OCI-LY7 (cell line): ENCODE measurements around the gene MMAA. TPM values are rescaled to one million over a fixed set of nuclear protein-coding genes. Genes with fewer than 3 reads are reported as not detected.

Source experiments
- BruUV-seq: library from RNA; stranded (reverse); fragments of 400-500 nt; replicated peaks from 2 replicates; lab custom pipeline; 2021; lab: Mats Ljungman, UMichigan
- CTCF ChIA-PET: fragments of 300-600 bp; sonication (Branson Sonifier 250); formaldehyde crosslinking; loops from one replicate; lab custom pipeline; 2022; ENCODE audit warnings: antibody characterized with exemption; ENCODE audit not compliant: unreplicated experiment; lab: Charles Lee
- POLR2A ChIA-PET: fragments of 300-600 bp; sonication (Branson Sonifier 250); formaldehyde crosslinking; loops from one replicate; lab custom pipeline; 2022; ENCODE audit warnings: antibody characterized with exemption; lab: Charles Lee
- DNase-seq: peaks from one replicate; pipeline ENCODE4 v3.0.0-alpha.2; 2015; ENCODE audit warnings: low spot score
- H2AFZ ChIP-seq: fragments of 200-600 bp; sonication (generic), shearing (Covaris generic); 2 replicates; pipeline ENCODE4 v1.6.1; 2014; ENCODE audit warnings: mild to moderate bottlenecking, antibody characterized with exemption, low read length, moderate library complexity
- H3K27ac ChIP-seq: fragments of 200-600 bp; sonication (generic); 2 replicates; pipeline ENCODE4 v1.5.1; 2014; ENCODE audit warnings: mixed run types, low read depth, mild to moderate bottlenecking, moderate library complexity, low read length, inconsistent platforms; ENCODE audit not compliant: poor library complexity, severe bottlenecking
- H3K36me3 ChIP-seq: fragments of 200-600 bp; sonication (generic); 2 replicates; pipeline ENCODE4 v1.6.1; 2014; ENCODE audit warnings: mild to moderate bottlenecking, antibody characterized with exemption, low read length, moderate library complexity, mixed read lengths; ENCODE audit not compliant: insufficient read depth
- H3K4me1 ChIP-seq: fragments of 200-600 bp; sonication (generic); 2 replicates; pipeline ENCODE4 v1.5.1; 2014; ENCODE audit warnings: mild to moderate bottlenecking, low read length; ENCODE audit not compliant: insufficient read depth, poor library complexity, severe bottlenecking
- H3K4me2 ChIP-seq: fragments of 200-600 bp; sonication (generic); 2 replicates; pipeline ENCODE4 v1.6.1; 2014; ENCODE audit warnings: mild to moderate bottlenecking, low read length
- H3K4me3 ChIP-seq: fragments of 200-600 bp; sonication (generic); 2 replicates; pipeline ENCODE4 v1.5.1; 2014; ENCODE audit warnings: mild to moderate bottlenecking, low read depth, low read length; ENCODE audit not compliant: poor library complexity, severe bottlenecking
- H3K79me2 ChIP-seq: fragments of 200-600 bp; sonication (generic); 2 replicates; pipeline ENCODE4 v1.6.1; 2016; ENCODE audit warnings: low read depth, mild to moderate bottlenecking, low read length, moderate library complexity, mixed read lengths; ENCODE audit not compliant: insufficient read depth
- H3K9me2 ChIP-seq: fragments of 200-600 bp; sonication (generic); 2 replicates; pipeline ENCODE4 v1.6.1; 2016; ENCODE audit warnings: mild to moderate bottlenecking, low read length, mixed read lengths; ENCODE audit not compliant: insufficient read depth
- H3K9me3 ChIP-seq: fragments of 200-600 bp; sonication (generic); 2 replicates; pipeline ENCODE4 v1.6.1; 2014; ENCODE audit warnings: mild to moderate bottlenecking, mixed run types, low read length, mixed read lengths
- H4K20me1 ChIP-seq: fragments of 200-600 bp; sonication (generic); 2 replicates; pipeline ENCODE4 v1.6.1; 2014; ENCODE audit warnings: mild to moderate bottlenecking, antibody characterized with exemption, low read length, moderate library complexity, mixed read lengths; ENCODE audit not compliant: insufficient read depth
- EZH2phosphoT487 ChIP-seq: fragments of 200-600 bp; sonication (generic); IDR thresholded peaks from 2 replicates; pipeline ENCODE4 v1.6.1; 2018; ENCODE audit warnings: low read depth, borderline replicate concordance, mild to moderate bottlenecking, mixed run types, antibody characterized with exemption, low read length, moderate library complexity, mixed read lengths
- intact Hi-C: fragments of 100-400 bp; cut with micrococcal nuclease; formaldehyde crosslinking; loops from one replicate; pipeline ENCODE4 v1.10.0; 2022; ENCODE audit not compliant: unreplicated experiment
- total RNA-seq, 2 experiments: library from RNA; depleted of rRNA in 1 of 2; stranded (reverse); fragments of >200 nt in 1 of 2; shearing (Covaris generic) in 1 of 2; gene quantifications; 2 replicates each; pipeline ENCODE4 v1.2.3, GENCODE V29; 2014 to 2022
- TF ChIP-seq, protein P1 (sequence below): fragments of 200-600 bp; sonication (generic); conservative IDR thresholded peaks from 2 replicates; pipeline ENCODE4 v1.5.1; 2014; ENCODE audit warnings: mild to moderate bottlenecking, antibody characterized with exemption, low read length, moderate library complexity, mixed read lengths

The MMAA gene
- total RNA-seq, 2 experiments from 2014 or later, result 2.5 to 5.4 TPM

DNA sequence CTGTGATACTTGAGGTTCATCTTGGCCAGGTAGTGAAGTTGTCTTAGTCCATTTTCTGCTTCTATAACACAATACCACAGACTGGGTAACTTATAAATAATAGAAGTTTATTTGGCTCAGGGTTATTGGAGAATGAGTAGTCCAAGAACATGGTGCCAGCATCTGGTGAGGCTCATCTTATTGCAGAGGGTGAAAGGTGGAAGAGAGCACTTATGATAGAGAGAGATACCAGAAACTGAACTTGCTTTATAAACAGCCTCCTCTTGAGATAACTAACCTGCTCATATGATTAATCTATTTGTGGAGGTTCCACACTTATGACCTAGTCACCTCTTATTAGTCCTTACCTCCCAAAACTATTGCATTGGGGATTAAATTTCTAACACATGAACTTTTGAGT, 62.3 kb downstream of the MMAA start:
- no peak overlapping the region for H3K4me2 ChIP-seq
- H3K79me2 ChIP-seq, result no peaks in the 10 kb centered on the region
- no peak overlapping the region for H3K27ac ChIP-seq
- H2AFZ ChIP-seq, result no peak overlapping the region
- H4K20me1 ChIP-seq, result no peaks in the 10 kb centered on the region
- DNase-seq, result no peak
- ChIA-PET POLR2A (interaction anchor here (0.7 to 0.9 kb wide), 2 partner anchors 12 to 1630 kb away, joined by 3 read pairs; no protein-coding TSS in a partner anchor), CTCF (no interaction called here)
- H3K4me3 ChIP-seq, result no peak overlapping the region
- no peaks in the 10 kb centered on the region for H3K9me2 ChIP-seq
- no peaks in the 10 kb centered on the region for H3K4me1 ChIP-seq
- H3K9me3 ChIP-seq, result no peaks in the 10 kb centered on the region
- BruUV-seq, result no TSS peak
- intact Hi-C loops, result no loop called here
- H3K36me3 ChIP-seq, result no peaks in the 10 kb centered on the region
- TF ChIP-seq, protein P1, sequence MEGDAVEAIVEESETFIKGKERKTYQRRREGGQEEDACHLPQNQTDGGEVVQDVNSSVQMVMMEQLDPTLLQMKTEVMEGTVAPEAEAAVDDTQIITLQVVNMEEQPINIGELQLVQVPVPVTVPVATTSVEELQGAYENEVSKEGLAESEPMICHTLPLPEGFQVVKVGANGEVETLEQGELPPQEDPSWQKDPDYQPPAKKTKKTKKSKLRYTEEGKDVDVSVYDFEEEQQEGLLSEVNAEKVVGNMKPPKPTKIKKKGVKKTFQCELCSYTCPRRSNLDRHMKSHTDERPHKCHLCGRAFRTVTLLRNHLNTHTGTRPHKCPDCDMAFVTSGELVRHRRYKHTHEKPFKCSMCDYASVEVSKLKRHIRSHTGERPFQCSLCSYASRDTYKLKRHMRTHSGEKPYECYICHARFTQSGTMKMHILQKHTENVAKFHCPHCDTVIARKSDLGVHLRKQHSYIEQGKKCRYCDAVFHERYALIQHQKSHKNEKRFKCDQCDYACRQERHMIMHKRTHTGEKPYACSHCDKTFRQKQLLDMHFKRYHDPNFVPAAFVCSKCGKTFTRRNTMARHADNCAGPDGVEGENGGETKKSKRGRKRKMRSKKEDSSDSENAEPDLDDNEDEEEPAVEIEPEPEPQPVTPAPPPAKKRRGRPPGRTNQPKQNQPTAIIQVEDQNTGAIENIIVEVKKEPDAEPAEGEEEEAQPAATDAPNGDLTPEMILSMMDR, result no peak
- TF ChIP-seq EZH2phosphoT487, result no peak

- no peak for DNase-seq
- no peaks in the 10 kb centered on the region for H3K9me2 ChIP-seq
- H3K79me2 ChIP-seq, result no peaks in the 10 kb centered on the region
- no TSS peak for BruUV-seq
- H2AFZ ChIP-seq, result no peak overlapping the region
- no peak overlapping the region for H3K27ac ChIP-seq
- intact Hi-C loops, result no loop called here
- H3K9me3 ChIP-seq, result no peaks in the 10 kb centered on the region
- no peak overlapping the region for H3K4me2 ChIP-seq
- ChIA-PET POLR2A (interaction anchor here (0.6 to 0.9 kb wide), 2 partner anchors 13 to 24 kb away, joined by 3 read pairs; no protein-coding TSS in a partner anchor), CTCF (no interaction called here)
- H3K4me3 ChIP-seq, result no peak overlapping the region
- no peaks in the 10 kb centered on the region for H3K4me1 ChIP-seq
- TF ChIP-seq, protein P1, result no peak
- no peak for TF ChIP-seq EZH2phosphoT487
- no peaks in the 10 kb centered on the region for H3K36me3 ChIP-seq
- H4K20me1 ChIP-seq, result no peaks in the 10 kb centered on the region
Measured at GRCh38 chr4:145681956-145682355, 62.8 kb downstream of the MMAA start.

GRCh38 chr4:145686991-145687390, 67.8 kb downstream of the MMAA start:
- H3K9me3 ChIP-seq, result no peaks in the 10 kb centered on the region
- H3K9me2 ChIP-seq, result no peaks in the 10 kb centered on the region
- no peaks in the 10 kb centered on the region for H3K79me2 ChIP-seq
- no peak for DNase-seq
- H3K4me1 ChIP-seq, result no peaks in the 10 kb centered on the region
- no peak overlapping the region for H3K4me2 ChIP-seq
- H2AFZ ChIP-seq, result no peak overlapping the region
- no peak overlapping the region for H3K27ac ChIP-seq
- ChIA-PET POLR2A (interaction anchor here (0.6 kb wide), 3 partner anchors 63 to 456 kb away, joined by 3 to 5 read pairs (median 5); no protein-coding TSS in a partner anchor), CTCF (no interaction called here)
- TF ChIP-seq, protein P1, result no peak
- no peak for TF ChIP-seq EZH2phosphoT487
- BruUV-seq, result no TSS peak
- intact Hi-C loops, result no loop called here
- no peak overlapping the region for H3K4me3 ChIP-seq
- H3K36me3 ChIP-seq, result no peaks in the 10 kb centered on the region
- H4K20me1 ChIP-seq, result no peaks in the 10 kb centered on the region
